SK-N-SH treated with all-trans-retinoic acid at 6 μM for 48 hours (cell line): Measurements from ENCODE around the gene IQGAP3.

Experiments used
- ATAC-seq: fragments of 200-7000 bp; cut with Tn5 transposase; 3 replicates; pipeline ENCODE4 v1.9.1; 2020; ENCODE audit warnings: mild to moderate bottlenecking, moderate library complexity
- ARNTL ChIP-seq: fragments of 450-650 bp; formaldehyde crosslinking; IDR thresholded peaks from 2 replicates; pipeline ENCODE4 v1.5.0; 2020; ENCODE audit warnings: low read depth, mild to moderate bottlenecking, moderate library complexity, borderline replicate concordance
- BACH2 ChIP-seq: fragments of 250-450 bp; sonication (Bioruptor Pico); IDR thresholded peaks from 2 replicates; pipeline ENCODE4 v1.9.0; 2021; ENCODE audit warnings: mild to moderate bottlenecking, borderline replicate concordance
- CSDC2 ChIP-seq: fragments of 250-450 bp; sonication (Bioruptor Pico); IDR thresholded peaks from 2 replicates; pipeline ENCODE4 v1.5.0; 2020; ENCODE audit warnings: mild to moderate bottlenecking, moderate library complexity
- ESRRG ChIP-seq: fragments of 250-450 bp; sonication (Bioruptor Pico); IDR thresholded peaks from 2 replicates; pipeline ENCODE4 v1.6.1; 2021; ENCODE audit warnings: mild to moderate bottlenecking
- GLIS3 ChIP-seq: fragments of 250-450 bp; sonication (Bioruptor Pico); IDR thresholded peaks from 2 replicates; pipeline ENCODE4 v1.5.0; 2020; ENCODE audit warnings: mild to moderate bottlenecking, moderate library complexity
- ISL1 ChIP-seq: fragments of 250-450 bp; sonication (Bioruptor Pico); IDR thresholded peaks from 2 replicates; pipeline ENCODE4 v2.1.2; 2022; ENCODE audit warnings: mild to moderate bottlenecking, moderate library complexity
- OSR1 ChIP-seq: fragments of 250-450 bp; sonication (Bioruptor Pico); IDR thresholded peaks from 2 replicates; pipeline ENCODE4 v1.8.0; 2022; ENCODE audit warnings: moderate library complexity, mild to moderate bottlenecking, inconsistent platforms
- PATZ1 ChIP-seq: fragments of 250-450 bp; sonication (Bioruptor Pico); IDR thresholded peaks from 2 replicates; pipeline ENCODE4 v1.8.0; 2020; ENCODE audit warnings: mild to moderate bottlenecking, moderate library complexity, borderline replicate concordance
- POU6F1 ChIP-seq: fragments of 250-450 bp; sonication (Bioruptor Pico); IDR thresholded peaks from 2 replicates; pipeline ENCODE4 v1.8.0; 2021; ENCODE audit warnings: low read depth, mild to moderate bottlenecking, moderate library complexity, borderline replicate concordance
- PPARA ChIP-seq: fragments of 250-450 bp; sonication (Bioruptor Pico); IDR thresholded peaks from 2 replicates; pipeline ENCODE4 v1.5.0; 2020; ENCODE audit warnings: mild to moderate bottlenecking, borderline replicate concordance
- RARB ChIP-seq: fragments of 250-450 bp; sonication (Bioruptor Pico); IDR thresholded peaks from 2 replicates; pipeline ENCODE4 v1.8.0; 2021; ENCODE audit warnings: mild to moderate bottlenecking, moderate library complexity
- SNAI2 ChIP-seq: fragments of 250-450 bp; sonication (Bioruptor Pico); IDR thresholded peaks from 2 replicates; pipeline ENCODE4 v1.5.0; 2020; ENCODE audit warnings: mild to moderate bottlenecking, moderate library complexity
- TCF4 ChIP-seq: fragments of 250-450 bp; sonication (Bioruptor Pico); IDR thresholded peaks from 2 replicates; pipeline ENCODE4 v1.8.0; 2021; ENCODE audit warnings: mild to moderate bottlenecking, moderate library complexity, borderline replicate concordance
- TOX ChIP-seq: fragments of 250-450 bp; sonication (Bioruptor Pico); IDR thresholded peaks from 2 replicates; pipeline ENCODE4 v1.8.0; 2021; ENCODE audit warnings: mild to moderate bottlenecking, moderate library complexity, borderline replicate concordance
- ZC3H10 ChIP-seq: fragments of 250-450 bp; sonication (Bioruptor Pico); IDR thresholded peaks from 2 replicates; pipeline ENCODE4 v1.5.1; 2021; ENCODE audit warnings: mild to moderate bottlenecking, moderate library complexity
- ZFP3 ChIP-seq: fragments of 250-450 bp; sonication (Bioruptor Pico); IDR thresholded peaks from 2 replicates; pipeline ENCODE4 v1.5.0; 2020; ENCODE audit warnings: mild to moderate bottlenecking, moderate library complexity
- ZFP30 ChIP-seq: fragments of 450-650 bp; formaldehyde crosslinking; IDR thresholded peaks from 2 replicates; pipeline ENCODE4 v1.5.0; 2022; ENCODE audit warnings: mild to moderate bottlenecking, moderate library complexity
- ZNF565 ChIP-seq: fragments of 450-650 bp; formaldehyde crosslinking; conservative IDR thresholded peaks from 2 replicates; pipeline ENCODE4 v1.5.0; 2020; ENCODE audit warnings: low read depth, mild to moderate bottlenecking, moderate library complexity
- ZNF70 ChIP-seq: fragments of 450-650 bp; formaldehyde crosslinking; IDR thresholded peaks from 2 replicates; pipeline ENCODE4 v1.5.0; 2020; ENCODE audit warnings: mild to moderate bottlenecking, moderate library complexity
- ZNF8 ChIP-seq: fragments of 450-650 bp; formaldehyde crosslinking; IDR thresholded peaks from 2 replicates; pipeline ENCODE4 v1.5.0; 2020; ENCODE audit warnings: mild to moderate bottlenecking, moderate library complexity
- TF ChIP-seq, protein P1 (sequence below): fragments of 250-450 bp; sonication (Bioruptor Pico); IDR thresholded peaks from 2 replicates; pipeline ENCODE4 v1.5.1; 2021; ENCODE audit warnings: mild to moderate bottlenecking, moderate library complexity

Gene IQGAP3

GRCh38 chr1:156524481-156524869 lies 47.9 kb downstream of the IQGAP3 start (continued):
- TF ChIP-seq BACH2 (CRISPR knock-in tag) (no peak), ZC3H10 (CRISPR knock-in tag) (no peak), OSR1 (no peak), POU6F1 (no peak), ZNF70 (CRISPR knock-in tag) (no peak)

DNA sequence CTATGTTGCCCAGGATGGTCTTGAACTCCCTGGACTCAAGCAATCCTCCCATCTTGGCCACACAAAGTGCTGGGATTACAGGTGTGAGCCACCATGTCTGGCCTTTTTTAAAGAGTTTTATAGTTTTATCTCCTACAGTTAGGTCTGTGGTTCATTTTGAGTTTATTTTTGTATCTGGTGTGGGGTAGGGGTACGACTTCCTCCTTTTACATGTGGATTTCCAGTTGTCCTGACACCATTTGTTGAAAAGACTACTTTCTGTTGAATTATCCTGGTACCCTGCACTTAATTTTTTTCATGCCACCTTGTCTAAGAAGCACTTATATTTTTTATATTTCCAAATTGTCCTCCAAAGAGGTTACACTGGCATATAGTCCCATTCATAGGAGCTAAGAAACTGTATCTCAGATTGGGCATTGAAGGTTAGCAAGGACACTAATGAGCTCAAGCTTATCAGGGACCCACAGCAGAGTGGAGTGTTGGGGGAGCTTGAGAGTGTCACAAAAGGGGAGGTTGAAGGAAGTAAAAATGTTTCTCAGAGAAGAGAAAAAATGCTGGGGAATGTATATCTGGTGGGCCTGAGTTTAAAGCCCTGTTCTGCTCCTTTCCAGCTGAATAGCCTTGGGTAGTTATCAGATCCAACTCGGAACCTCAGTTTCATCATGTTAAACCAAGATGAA lies 48.4 kb downstream of the IQGAP3 start:
- no peak for ATAC-seq

GRCh38 chr1:156522443-156522970 lies 49.9 kb downstream of the IQGAP3 start:
- peak; percentile 45 for ATAC-seq
- TF ChIP-seq ZNF70 (CRISPR knock-in tag) (peak; percentile 87), ZFP3 (CRISPR knock-in tag) (no peak), GLIS3 (CRISPR knock-in tag) (no peak), TCF4 (peak; percentile 37; the same call in 1 of the 2 replicates)

More for the DNA sequence above, 48.4 kb downstream of the IQGAP3 start:
- TF ChIP-seq CSDC2 (CRISPR knock-in tag) (no peak), PPARA (CRISPR knock-in tag) (no peak), OSR1 (no peak), BACH2 (CRISPR knock-in tag) (no peak), GLIS3 (CRISPR knock-in tag) (no peak), ESRRG (CRISPR knock-in tag) (no peak), RARB (CRISPR knock-in tag) (no peak), ZFP3 (CRISPR knock-in tag) (no peak), SNAI2 (CRISPR knock-in tag) (no peak), PATZ1 (CRISPR knock-in tag) (no peak), ARNTL (CRISPR knock-in tag) (no peak), ZNF70 (CRISPR knock-in tag) (no peak), ZNF565 (no peak), ZC3H10 (CRISPR knock-in tag) (no peak)
- TF ChIP-seq, protein P1, sequence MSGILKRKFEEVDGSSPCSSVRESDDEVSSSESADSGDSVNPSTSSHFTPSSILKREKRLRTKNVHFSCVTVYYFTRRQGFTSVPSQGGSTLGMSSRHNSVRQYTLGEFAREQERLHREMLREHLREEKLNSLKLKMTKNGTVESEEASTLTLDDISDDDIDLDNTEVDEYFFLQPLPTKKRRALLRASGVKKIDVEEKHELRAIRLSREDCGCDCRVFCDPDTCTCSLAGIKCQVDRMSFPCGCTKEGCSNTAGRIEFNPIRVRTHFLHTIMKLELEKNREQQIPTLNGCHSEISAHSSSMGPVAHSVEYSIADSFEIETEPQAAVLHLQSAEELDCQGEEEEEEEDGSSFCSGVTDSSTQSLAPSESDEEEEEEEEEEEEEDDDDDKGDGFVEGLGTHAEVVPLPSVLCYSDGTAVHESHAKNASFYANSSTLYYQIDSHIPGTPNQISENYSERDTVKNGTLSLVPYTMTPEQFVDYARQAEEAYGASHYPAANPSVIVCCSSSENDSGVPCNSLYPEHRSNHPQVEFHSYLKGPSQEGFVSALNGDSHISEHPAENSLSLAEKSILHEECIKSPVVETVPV (CRISPR knock-in tag): no peak

GRCh38 chr1:156517748-156518147 lies 54.6 kb downstream of the IQGAP3 start:
- TF ChIP-seq POU6F1: no peak
- TF ChIP-seq ZNF70 (CRISPR knock-in tag): no peak
- TF ChIP-seq, protein P1 (CRISPR knock-in tag): no peak
- TF ChIP-seq ZNF8 (CRISPR knock-in tag): no peak
- no peak for TF ChIP-seq ZFP3 (CRISPR knock-in tag)
- no peak for TF ChIP-seq TOX (CRISPR knock-in tag)
- no peak for TF ChIP-seq ZFP30 (CRISPR knock-in tag)
- no peak for TF ChIP-seq OSR1
- no peak for TF ChIP-seq GLIS3 (CRISPR knock-in tag)
- TF ChIP-seq BACH2 (CRISPR knock-in tag): no peak
- no peak for TF ChIP-seq PATZ1 (CRISPR knock-in tag)
- no peak for TF ChIP-seq PPARA (CRISPR knock-in tag)
- no peak for TF ChIP-seq RARB (CRISPR knock-in tag)
- TF ChIP-seq TCF4: no peak
- no peak for TF ChIP-seq SNAI2 (CRISPR knock-in tag)
- no peak for TF ChIP-seq ISL1 (CRISPR knock-in tag)
- TF ChIP-seq, all 23 proteins: peak for 0
- no peak for ATAC-seq
